ENCODE measurements around the gene PMFBP1.

The PMFBP1 gene

GRCh38 chr16:72191551-72191950, 19.6 kb upstream of the PMFBP1 start:
- in situ Hi-C loops (cut with HindIII; ENCODE audit: low sequenced_read_pairs), result loop anchor here (25.0 kb wide), 1 partner anchor 1021 kb away; no protein-coding TSS in a partner anchor

- in situ Hi-C loops (cut with HindIII; ENCODE audit: low sequenced_read_pairs), result loop anchor here (25.0 kb wide), 1 partner anchor 1022 kb away; no protein-coding TSS in a partner anchor
These were observed 18.0 kb upstream of the PMFBP1 start for GRCh38 chr16:72189865-72190371.

GRCh38 chr16:72188541-72188940, 16.6 kb upstream of the PMFBP1 start:
- in situ Hi-C loops (cut with HindIII; ENCODE audit: low sequenced_read_pairs), result loop anchor here (25.0 kb wide), 1 partner anchor 1024 kb away; no protein-coding TSS in a partner anchor

GRCh38 chr16:72187551-72187950, 15.6 kb upstream of the PMFBP1 start:
- in situ Hi-C loops (cut with HindIII; ENCODE audit: low sequenced_read_pairs), result loop anchor here (25.0 kb wide), 1 partner anchor 1025 kb away; no protein-coding TSS in a partner anchor

GRCh38 chr16:72182976-72183375, 11.0 kb upstream of the PMFBP1 start:
- in situ Hi-C loops (cut with HindIII; ENCODE audit: low sequenced_read_pairs), result loop anchor here (25.0 kb wide), 1 partner anchor 1029 kb away; no protein-coding TSS in a partner anchor

- in situ Hi-C loops (cut with HindIII; ENCODE audit: low sequenced_read_pairs), result loop anchor here (25.0 kb wide), 1 partner anchor 1033 kb away; no protein-coding TSS in a partner anchor
These were observed 7.4 kb upstream of the PMFBP1 start for GRCh38 chr16:72179204-72179970.

- in situ Hi-C loops (cut with HindIII; ENCODE audit: low sequenced_read_pairs), result loop anchor here (25.0 kb wide), 1 partner anchor 1038 kb away; no protein-coding TSS in a partner anchor
These were observed 2.8 kb upstream of the PMFBP1 start for GRCh38 chr16:72174726-72175125.

- in situ Hi-C loops (cut with HindIII; ENCODE audit: low sequenced_read_pairs), result no loop called here
These were observed 2.0 kb upstream of the PMFBP1 start for GRCh38 chr16:72173997-72174396.

GRCh38 chr16:72171236-72171635, 719 bp downstream of the PMFBP1 start:
- in situ Hi-C loops (cut with HindIII; ENCODE audit: low sequenced_read_pairs), result no loop called here

GRCh38 chr16:72169708-72170107, 2.2 kb downstream of the PMFBP1 start:
- in situ Hi-C loops (cut with HindIII; ENCODE audit: low sequenced_read_pairs), result no loop called here

- in situ Hi-C loops (cut with HindIII; ENCODE audit: low sequenced_read_pairs), result no loop called here
These were observed 3.6 kb downstream of the PMFBP1 start for GRCh38 chr16:72168365-72168764.

GRCh38 chr16:72166954-72167561, 4.9 kb downstream of the PMFBP1 start:
- in situ Hi-C loops (cut with HindIII; ENCODE audit: low sequenced_read_pairs), result no loop called here

GRCh38 chr16:72166151-72166550, 5.8 kb downstream of the PMFBP1 start:
- in situ Hi-C loops (cut with HindIII; ENCODE audit: low sequenced_read_pairs), result no loop called here

- in situ Hi-C loops (cut with HindIII; ENCODE audit: low sequenced_read_pairs), result no loop called here
These were observed 7.3 kb downstream of the PMFBP1 start for GRCh38 chr16:72164691-72165090.

GRCh38 chr16:72162105-72162692, 9.8 kb downstream of the PMFBP1 start:
- in situ Hi-C loops (cut with HindIII; ENCODE audit: low sequenced_read_pairs), result no loop called here

- in situ Hi-C loops (cut with HindIII; ENCODE audit: low sequenced_read_pairs), result no loop called here
These were observed 12.2 kb downstream of the PMFBP1 start for GRCh38 chr16:72159801-72160200.

- in situ Hi-C loops (cut with HindIII; ENCODE audit: low sequenced_read_pairs), result no loop called here
These were observed 12.6 kb downstream of the PMFBP1 start for GRCh38 chr16:72159386-72159785.

- in situ Hi-C loops (cut with HindIII; ENCODE audit: low sequenced_read_pairs), result no loop called here
These were observed 22.1 kb downstream of the PMFBP1 start for GRCh38 chr16:72149676-72150464.

GRCh38 chr16:72142476-72142875, 29.5 kb downstream of the PMFBP1 start:
- in situ Hi-C loops (cut with HindIII; ENCODE audit: low sequenced_read_pairs), result no loop called here

- in situ Hi-C loops (cut with HindIII; ENCODE audit: low sequenced_read_pairs), result no loop called here
These were observed 32.0 kb downstream of the PMFBP1 start for GRCh38 chr16:72139908-72140307.
